Measurements from ENCODE around the gene ERRFI1. TPM values are rescaled to one million over a fixed set of nuclear protein-coding genes. Genes with fewer than 3 reads are reported as not detected.

The ERRFI1 gene
- total and polyA plus RNA-seq, 2 of the 8 experiments (the other 6 are each of a cell fraction or from before 2014, with no cell fraction given), result 23.4 to 46.1 TPM

DNA sequence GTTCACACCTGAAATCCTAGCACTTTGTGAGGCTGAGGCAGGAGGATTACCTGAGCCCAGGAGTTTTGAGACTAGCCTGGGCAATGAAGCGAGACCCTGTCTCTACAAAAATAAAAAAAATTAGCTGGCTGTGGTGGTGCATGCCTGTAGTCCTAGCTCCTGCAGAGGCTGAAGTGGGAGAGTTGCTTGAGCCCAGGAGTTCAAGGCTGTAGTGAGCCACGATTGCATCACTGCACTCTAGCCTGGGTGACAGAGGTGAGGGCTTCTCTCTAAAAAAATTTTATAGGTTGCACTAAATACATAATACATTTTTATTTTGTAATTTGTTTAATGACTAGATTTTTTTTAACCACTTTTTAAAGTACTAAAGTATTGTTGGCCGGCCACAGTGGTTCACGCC is 58.5 kb downstream of the ERRFI1 start (continued):
- TF ChIP-seq TAF1 (IDR thresholded peaks at IDR 0.05; ENCODE audit: low read depth, low read length), result no peak

All from H1 (cell line).